Measurements from ENCODE around the gene CSKMT. TPM values are rescaled to one million over a fixed set of nuclear protein-coding genes. Genes with fewer than 3 reads are reported as not detected.

CSKMT gene
- total and polyA plus RNA-seq, 2 donors (not counting 3 experiments of a cell fraction or from before 2014, with no cell fraction given): 7.8 to 38.1 TPM

- dilution Hi-C loops (cut with MboI; ENCODE audit: extremely low pct_ligation_motif_present, low sequenced_read_pairs): no loop called here
- peaks cover 41% of the 10 kb centered on the region for H3K79me2 ChIP-seq (ENCODE audit: control insufficient read depth, insufficient read depth, low read length)
- DNase-seq (ENCODE audit: low read depth, low spot score): no peak
- no peak overlapping the region for H2AFZ ChIP-seq (ENCODE audit: low read depth, low read length)
- H3K27ac ChIP-seq (ENCODE audit: insufficient read depth, low read depth, low read length): no peak overlapping the region
- intact Hi-C loops (cut with micrococcal nuclease): loop anchor here (5.0 kb wide), 1 partner anchor 38 kb away; the partner anchor contains the start of genes BSCL2 and GNG3
- FAIRE-seq: no peak
- H3K9ac ChIP-seq (replicated peaks; ENCODE audit: extremely low read depth, insufficient read depth, low read length): no peak overlapping the region
- no peak overlapping the region for H3K4me2 ChIP-seq (ENCODE audit: insufficient read depth, low read length)
- ChIA-PET POLR2A (interaction anchor here (0.6 to 0.7 kb wide), 2 partner anchors 181 to 1030 kb away, joined by 3 read pairs; no protein-coding TSS in a partner anchor), CTCF (interaction anchor here (0.7 to 3.2 kb wide), 5 partner anchors 10 to 245 kb away, joined by 3 to 30 read pairs (median 4); partner anchors contain the start of gene INTS5)
- peaks cover 17% of the 10 kb centered on the region for H3K4me1 ChIP-seq (ENCODE audit: control insufficient read depth, extremely low read depth, insufficient read depth, low read length)
- no TSS peak for BruUV-seq (replicated peaks)
- H3K9me1 ChIP-seq (replicated peaks; ENCODE audit: control insufficient read depth, extremely low read depth, insufficient read depth, low read length): no peaks in the 10 kb centered on the region
- no peaks in the 10 kb centered on the region for H4K20me1 ChIP-seq (replicated peaks; ENCODE audit: control insufficient read depth, extremely low read depth, insufficient read depth, low read length)
- H3K9me3 ChIP-seq (replicated peaks; ENCODE audit: control insufficient read depth, insufficient read depth, low read length): no peaks in the 10 kb centered on the region
- H3K27me3 ChIP-seq (ENCODE audit: control insufficient read depth in 2 of 2, insufficient read depth in 2 of 2, low read length in 2 of 2): no peaks in the 10 kb centered on the region
- H3K36me3 ChIP-seq (ENCODE audit: control insufficient read depth in 2 of 2, extremely low read depth in 1 of 2, insufficient read depth in 2 of 2, low read length in 2 of 2): no peaks in the 10 kb centered on the region
- no peak overlapping the region for H3K4me3 ChIP-seq (replicated peaks in 1 of 3; ENCODE audit: insufficient read depth in 1 of 3, low read depth in 1 of 3, low read length in 3 of 3)
- TF ChIP-seq POLR2A (IDR thresholded peaks at IDR 0.05; ENCODE audit: low read depth, low read length): peak; percentile 31
- no peak for TF ChIP-seq EZH2 (IDR thresholded peaks at IDR 0.05; ENCODE audit: borderline replicate concordance, low read depth, low read length, severe bottlenecking)
Observed at GRCh38 chr11:62669420-62670161, 4.5 kb downstream of the CSKMT start.

GRCh38 chr11:62671236-62671607, 6.1 kb downstream of the CSKMT start:
- Histone ChIP-seq H3K36me3 (ENCODE audit: control insufficient read depth in 2 of 2, extremely low read depth in 1 of 2, insufficient read depth in 2 of 2, low read length in 2 of 2) (peaks cover 0 to 2% of the 10 kb centered on the region in 2 experiments), H3K4me3 (replicated peaks in 1 of 3; ENCODE audit: insufficient read depth in 1 of 3, low read depth in 1 of 3, low read length in 3 of 3) (peak overlapping the region; percentile 49 to 92 (median 77)), H2AFZ (ENCODE audit: low read depth, low read length) (peak overlapping the region; percentile 95), H3K9ac (replicated peaks; ENCODE audit: extremely low read depth, insufficient read depth, low read length) (peak overlapping the region; percentile 80), H4K20me1 (replicated peaks; ENCODE audit: control insufficient read depth, extremely low read depth, insufficient read depth, low read length) (no peaks in the 10 kb centered on the region), H3K9me1 (replicated peaks; ENCODE audit: control insufficient read depth, extremely low read depth, insufficient read depth, low read length) (no peaks in the 10 kb centered on the region), H3K9me3 (replicated peaks; ENCODE audit: control insufficient read depth, insufficient read depth, low read length) (no peaks in the 10 kb centered on the region), H3K4me1 (ENCODE audit: control insufficient read depth, extremely low read depth, insufficient read depth, low read length) (peaks cover 15% of the 10 kb centered on the region), H3K27me3 (ENCODE audit: control insufficient read depth in 2 of 2, insufficient read depth in 2 of 2, low read length in 2 of 2) (no peaks in the 10 kb centered on the region), H3K4me2 (ENCODE audit: insufficient read depth, low read length) (peak overlapping the region; percentile 96), H3K79me2 (ENCODE audit: control insufficient read depth, insufficient read depth, low read length) (peaks cover 30% of the 10 kb centered on the region), H3K27ac (ENCODE audit: insufficient read depth, low read depth, low read length) (peak overlapping the region; percentile 69)
- ChIA-PET POLR2A (interaction anchor here (0.6 to 1.7 kb wide), 8 partner anchors 9 to 170 kb away, joined by 3 to 9 read pairs (median 5); partner anchors contain the start of genes GANAB, INTS5, MTA2 and TUT1), CTCF (interaction anchor here (0.8 to 3.2 kb wide), 7 partner anchors 10 to 276 kb away, joined by 3 to 30 read pairs (median 4); partner anchors contain the start of gene EEF1G)
- dilution Hi-C loops (cut with MboI; ENCODE audit: extremely low pct_ligation_motif_present, low sequenced_read_pairs) (no loop called here), intact Hi-C loops (cut with micrococcal nuclease) (no loop called here)
- DNase-seq (ENCODE audit: low read depth, low spot score) (no peak), FAIRE-seq (peak; percentile 83)
- TF ChIP-seq EZH2 (IDR thresholded peaks at IDR 0.05; ENCODE audit: borderline replicate concordance, low read depth, low read length, severe bottlenecking) (no peak), POLR2AphosphoS5 (IDR thresholded peaks at IDR 0.05; ENCODE audit: insufficient read depth, low read depth, low read length) (no peak), FOS (IDR thresholded peaks at IDR 0.05; ENCODE audit: borderline replicate concordance, insufficient read depth, low read length) (no peak), POLR2A (IDR thresholded peaks at IDR 0.05; ENCODE audit: low read depth, low read length) (no peak), JUN (IDR thresholded peaks at IDR 0.05; ENCODE audit: borderline replicate concordance, insufficient read depth, insufficient read length, low read depth) (no peak), MAX (IDR thresholded peaks at IDR 0.05; ENCODE audit: insufficient read depth, insufficient read length) (no peak), GATA2 (IDR thresholded peaks at IDR 0.05; ENCODE audit: insufficient read depth, insufficient read length, low read depth, low read length) (no peak), CTCF (IDR thresholded peaks at IDR 0.05; ENCODE audit: extremely low read depth in 1 of 2, insufficient read depth in 1 of 2, low read depth in 1 of 2, low read length in 2 of 2) (no peak), MYC (IDR thresholded peaks at IDR 0.05; ENCODE audit: low read depth, low read length) (no peak)
- BruUV-seq (replicated peaks): no TSS peak

Data from endothelial cell of umbilical vein (primary cell).